Endothelial cell of umbilical vein (primary cell): Measurements from ENCODE around the gene CHD5. TPM values are rescaled to one million over a fixed set of nuclear protein-coding genes. Genes with fewer than 3 reads are reported as not detected.

ENCODE experiments used
- BruUV-seq: library from RNA; stranded (reverse); fragments of 400-500 nt; replicated peaks from 2 replicates; lab custom pipeline; 2021; lab: Mats Ljungman, UMichigan
- CTCF ChIA-PET: fragments of 300-600, 350-600 bp; sonication (Branson Sonifier 250); formaldehyde crosslinking; loops from one replicate; lab custom pipeline; 2021; ENCODE audit warnings: antibody characterized with exemption, inconsistent platforms; lab: Charles Lee
- POLR2A ChIA-PET: fragments of 300-600, 350-600 bp; sonication (Branson Sonifier 250); formaldehyde crosslinking; loops from one replicate; lab custom pipeline; 2021; ENCODE audit warnings: antibody characterized with exemption, inconsistent platforms; lab: Charles Lee
- DNase-seq: peaks from one replicate; pipeline ENCODE4 v3.0.0-alpha.2; 2011; ENCODE audit warnings: low read depth, low spot score
- FAIRE-seq: peaks from 2 replicates; lab custom pipeline; 2011; peaks lifted over from hg19 to GRCh38; lab: Jason Lieb, UNC
- H2AFZ ChIP-seq: 2 replicates; pipeline ENCODE4 v1.6.0; 2012; ENCODE audit warnings: low read depth, low read length, control low read depth, inconsistent platforms
- H3K27ac ChIP-seq: 2 replicates; pipeline ENCODE4 v1.5.1; 2011; ENCODE audit warnings: low read depth, mild to moderate bottlenecking, control low read depth, low read length, moderate library complexity; ENCODE audit not compliant: insufficient read depth
- H3K27me3 ChIP-seq, 2 experiments: 2 replicates each; pipeline versions ENCODE4 v1.6.0 to v1.6.1; 2011; ENCODE audit warnings: low read length in 2 of 2, mixed read lengths in 1 of 2; ENCODE audit not compliant: control insufficient read depth in 2 of 2, insufficient read depth in 2 of 2
- H3K36me3 ChIP-seq, 2 experiments: 2 replicates in 1 of 2; 3 replicates in 1 of 2; pipeline ENCODE4 v1.5.1; 2011; ENCODE audit warnings: low read length in 2 of 2, mild to moderate bottlenecking in 1 of 2, moderate library complexity in 1 of 2; ENCODE audit not compliant: control insufficient read depth in 2 of 2, insufficient read depth in 2 of 2; ENCODE audit errors: extremely low read depth in 1 of 2
- H3K4me1 ChIP-seq: 3 replicates; pipeline ENCODE4 v1.5.1; 2011; ENCODE audit warnings: mild to moderate bottlenecking, low read length; ENCODE audit not compliant: control insufficient read depth, insufficient read depth; ENCODE audit errors: extremely low read depth
- H3K4me2 ChIP-seq: 2 replicates; pipeline ENCODE4 v1.6.1; 2011; ENCODE audit warnings: low read length, control low read depth, mixed read lengths; ENCODE audit not compliant: insufficient read depth
- H3K4me3 ChIP-seq, 3 experiments: fragments of 200-600 bp in 1 of 3; sonication (generic), shearing (Covaris generic) in 1 of 3; replicated peaks in 1 of 3; 2 replicates each; pipeline ENCODE4 v1.5.1; 2011 to 2016; ENCODE audit warnings: control low read depth in 3 of 3, low read length in 3 of 3, mild to moderate bottlenecking in 2 of 3, inconsistent platforms in 1 of 3, low read depth in 1 of 3, moderate library complexity in 1 of 3; ENCODE audit not compliant: insufficient read depth in 1 of 3
- H3K79me2 ChIP-seq: 2 replicates; pipeline ENCODE4 v1.6.0; 2012; ENCODE audit warnings: low read length, inconsistent platforms; ENCODE audit not compliant: control insufficient read depth, insufficient read depth
- H3K9ac ChIP-seq: replicated peaks from 2 replicates; pipeline ENCODE3; 2011; ENCODE audit warnings: low read length, control low read depth; ENCODE audit not compliant: insufficient read depth; ENCODE audit errors: extremely low read depth
- H3K9me1 ChIP-seq: replicated peaks from 3 replicates; pipeline ENCODE4 v1.6.0; 2011; ENCODE audit warnings: mild to moderate bottlenecking, low read length; ENCODE audit not compliant: control insufficient read depth, insufficient read depth; ENCODE audit errors: extremely low read depth
- H3K9me3 ChIP-seq: replicated peaks from 2 replicates; pipeline ENCODE4 v1.5.1; 2012; ENCODE audit warnings: low read length, inconsistent platforms; ENCODE audit not compliant: control insufficient read depth, insufficient read depth
- H4K20me1 ChIP-seq: replicated peaks from 2 replicates; pipeline ENCODE3; 2011; ENCODE audit warnings: mild to moderate bottlenecking, low read length; ENCODE audit not compliant: control insufficient read depth, insufficient read depth; ENCODE audit errors: extremely low read depth
- CTCF ChIP-seq, 2 donors: IDR thresholded peaks; 1 replicate in 1 of 2; 2 replicates in 1 of 2; pipeline ENCODE4 v1.5.1; 2011; ENCODE audit warnings: low read length in 2 of 2, mild to moderate bottlenecking in 2 of 2, moderate library complexity in 2 of 2, control low read depth in 1 of 2, inconsistent platforms in 1 of 2, low read depth in 1 of 2; ENCODE audit not compliant: insufficient read depth in 1 of 2; ENCODE audit errors: extremely low read depth in 1 of 2
- EZH2 ChIP-seq: IDR thresholded peaks from 2 replicates; pipeline ENCODE4 v1.6.1; 2012; ENCODE audit warnings: borderline replicate concordance, low read depth, mild to moderate bottlenecking, moderate library complexity, low read length, inconsistent platforms; ENCODE audit not compliant: severe bottlenecking
- FOS ChIP-seq: IDR thresholded peaks from 2 replicates; pipeline ENCODE4 v1.6.1; 2011; ENCODE audit warnings: mild to moderate bottlenecking, low read length, moderate library complexity, borderline replicate concordance; ENCODE audit not compliant: insufficient read depth
- GATA2 ChIP-seq: IDR thresholded peaks from 2 replicates; pipeline ENCODE4 v1.7.0; 2011; ENCODE audit warnings: low read depth, mild to moderate bottlenecking, moderate library complexity, mixed read lengths, low read length; ENCODE audit not compliant: insufficient read length, insufficient read depth
- JUN ChIP-seq: IDR thresholded peaks from 2 replicates; pipeline ENCODE4 v1.6.1; 2011; ENCODE audit warnings: borderline replicate concordance, low read depth; ENCODE audit not compliant: insufficient read length, insufficient read depth
- MYC ChIP-seq: IDR thresholded peaks from one replicate; pipeline ENCODE4 v1.6.1; 2011; ENCODE audit warnings: mild to moderate bottlenecking, low read depth, low read length
- POLR2A ChIP-seq: IDR thresholded peaks from 2 replicates; pipeline ENCODE4 v1.6.1; 2012; ENCODE audit warnings: low read depth, mild to moderate bottlenecking, control low read depth, low read length
- POLR2AphosphoS5 ChIP-seq: IDR thresholded peaks from 2 replicates; pipeline ENCODE4 v1.6.1; 2012; ENCODE audit warnings: low read depth, mild to moderate bottlenecking, control low read depth, low read length, moderate library complexity; ENCODE audit not compliant: insufficient read depth
- dilution Hi-C: fragments of 300-500 bp; cut with MboI; formaldehyde crosslinking; loops from one replicate; pipeline ENCODE4 v1.15.0; 2019; ENCODE audit warnings: low sequenced_read_pairs; ENCODE audit not compliant: extremely low pct_ligation_motif_present
- intact Hi-C: fragments of 100-400 bp; cut with micrococcal nuclease; formaldehyde crosslinking; loops from one replicate; pipeline ENCODE4 v1.10.0; 2022
- polyA plus RNA-seq, 4 experiments: library from polyadenylated mRNA; depleted of rRNA in 3 of 4; stranded (reverse) in 3 of 4; unstranded in 1 of 4; fragments of >200 nt; gene quantifications; 2 replicates each; pipeline versions ENCODE4 v1.2.1 to v1.2.3, GENCODE V29; 2011 to 2012; ENCODE audit warnings: missing spikeins in 1 of 4
- total RNA-seq: library from RNA; stranded (reverse); gene quantifications from 2 replicates; pipeline ENCODE4 v1.2.3, GENCODE V29; 2021
- TF ChIP-seq, protein P1 (sequence below): IDR thresholded peaks from 2 replicates; pipeline ENCODE4 v1.6.1; 2011; ENCODE audit not compliant: insufficient read depth, insufficient read length

CHD5 gene
- total and polyA plus RNA-seq, 2 donors (not counting 3 experiments of a cell fraction or from before 2014, with no cell fraction given) = 0.04 to 0.11 TPM

- Histone ChIP-seq H3K36me3 (no peaks in the 10 kb centered on the region), H2AFZ (no peak overlapping the region), H3K27me3 (no peaks in the 10 kb centered on the region), H3K4me2 (no peak overlapping the region), H3K27ac (no peak overlapping the region), H3K9ac (no peak overlapping the region), H4K20me1 (no peaks in the 10 kb centered on the region), H3K9me3 (no peaks in the 10 kb centered on the region), H3K79me2 (no peaks in the 10 kb centered on the region), H3K9me1 (no peaks in the 10 kb centered on the region), H3K4me3 (no peak overlapping the region), H3K4me1 (no peaks in the 10 kb centered on the region)
- TF ChIP-seq MYC (no peak), POLR2A (no peak), JUN (no peak), CTCF (IDR thresholded peaks at IDR 0.05; ENCODE audit: extremely low read depth in 1 of 2, insufficient read depth in 1 of 2, low read depth in 1 of 2, low read length in 2 of 2) (no peak), FOS (no peak), EZH2 (no peak), POLR2AphosphoS5 (no peak), GATA2 (no peak)
- TF ChIP-seq, protein P1, sequence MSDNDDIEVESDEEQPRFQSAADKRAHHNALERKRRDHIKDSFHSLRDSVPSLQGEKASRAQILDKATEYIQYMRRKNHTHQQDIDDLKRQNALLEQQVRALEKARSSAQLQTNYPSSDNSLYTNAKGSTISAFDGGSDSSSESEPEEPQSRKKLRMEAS = no peak
- POLR2A ChIA-PET = interaction anchor here (0.7 kb wide), 1 partner anchor 1903 kb away, joined by 3 read pairs; no protein-coding TSS in a partner anchor
- CTCF ChIA-PET = interaction anchor here (2.0 kb wide), 1 partner anchor 9 kb away, joined by 5 read pairs; no protein-coding TSS in a partner anchor
- no peak for FAIRE-seq
- BruUV-seq = no TSS peak
- no peak for DNase-seq
- dilution Hi-C loops = no loop called here
- intact Hi-C loops = no loop called here
These were observed 88.9 kb downstream of the CHD5 start for GRCh38 chr1:6090996-6091822.
